ENCODE data around the gene KPNA6. TPM values are rescaled to one million over a fixed set of nuclear protein-coding genes. Genes with fewer than 3 reads are reported as not detected.

KPNA6 gene
- polyA plus RNA-seq, 1 of the 3 experiments (the other 2 are of a cell fraction) = 13.1 TPM

- TF ChIP-seq, protein P1, sequence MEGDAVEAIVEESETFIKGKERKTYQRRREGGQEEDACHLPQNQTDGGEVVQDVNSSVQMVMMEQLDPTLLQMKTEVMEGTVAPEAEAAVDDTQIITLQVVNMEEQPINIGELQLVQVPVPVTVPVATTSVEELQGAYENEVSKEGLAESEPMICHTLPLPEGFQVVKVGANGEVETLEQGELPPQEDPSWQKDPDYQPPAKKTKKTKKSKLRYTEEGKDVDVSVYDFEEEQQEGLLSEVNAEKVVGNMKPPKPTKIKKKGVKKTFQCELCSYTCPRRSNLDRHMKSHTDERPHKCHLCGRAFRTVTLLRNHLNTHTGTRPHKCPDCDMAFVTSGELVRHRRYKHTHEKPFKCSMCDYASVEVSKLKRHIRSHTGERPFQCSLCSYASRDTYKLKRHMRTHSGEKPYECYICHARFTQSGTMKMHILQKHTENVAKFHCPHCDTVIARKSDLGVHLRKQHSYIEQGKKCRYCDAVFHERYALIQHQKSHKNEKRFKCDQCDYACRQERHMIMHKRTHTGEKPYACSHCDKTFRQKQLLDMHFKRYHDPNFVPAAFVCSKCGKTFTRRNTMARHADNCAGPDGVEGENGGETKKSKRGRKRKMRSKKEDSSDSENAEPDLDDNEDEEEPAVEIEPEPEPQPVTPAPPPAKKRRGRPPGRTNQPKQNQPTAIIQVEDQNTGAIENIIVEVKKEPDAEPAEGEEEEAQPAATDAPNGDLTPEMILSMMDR (IDR thresholded peaks at IDR 0.05) = no peak
- TF ChIP-seq, protein P2, sequence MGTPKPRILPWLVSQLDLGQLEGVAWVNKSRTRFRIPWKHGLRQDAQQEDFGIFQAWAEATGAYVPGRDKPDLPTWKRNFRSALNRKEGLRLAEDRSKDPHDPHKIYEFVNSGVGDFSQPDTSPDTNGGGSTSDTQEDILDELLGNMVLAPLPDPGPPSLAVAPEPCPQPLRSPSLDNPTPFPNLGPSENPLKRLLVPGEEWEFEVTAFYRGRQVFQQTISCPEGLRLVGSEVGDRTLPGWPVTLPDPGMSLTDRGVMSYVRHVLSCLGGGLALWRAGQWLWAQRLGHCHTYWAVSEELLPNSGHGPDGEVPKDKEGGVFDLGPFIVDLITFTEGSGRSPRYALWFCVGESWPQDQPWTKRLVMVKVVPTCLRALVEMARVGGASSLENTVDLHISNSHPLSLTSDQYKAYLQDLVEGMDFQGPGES (IDR thresholded peaks at IDR 0.05; ENCODE audit: low read depth, low read length) = no peak
- TF ChIP-seq GATA2 (CRISPR knock-in tag; IDR thresholded peaks at IDR 0.05) (no peak), MAX (IDR thresholded peaks at IDR 0.05; ENCODE audit: low read depth) (no peak), CHD2 (IDR thresholded peaks at IDR 0.05; ENCODE audit: low read length, partially characterized antibody) (no peak), RXRA (IDR thresholded peaks at IDR 0.05; ENCODE audit: borderline replicate concordance, low read depth) (no peak), MXI1 (IDR thresholded peaks at IDR 0.05; ENCODE audit: low read depth, low read length) (no peak), TCF12 (IDR thresholded peaks at IDR 0.05) (no peak), NFIC (IDR thresholded peaks at IDR 0.05; ENCODE audit: borderline replicate concordance) (no peak), RCOR1 (IDR thresholded peaks at IDR 0.05; ENCODE audit: low read length) (no peak), GABPA (IDR thresholded peaks at IDR 0.05; ENCODE audit: low read depth) (no peak), EP300 (IDR thresholded peaks at IDR 0.05; ENCODE audit: borderline replicate concordance in 1 of 2, low read depth in 1 of 2, low read length in 1 of 2) (no peak), ELF1 (IDR thresholded peaks at IDR 0.05) (no peak), FOXJ3 (CRISPR knock-in tag; IDR thresholded peaks at IDR 0.05) (no peak), NRF1 (IDR thresholded peaks at IDR 0.05; ENCODE audit: low read depth, low read length) (no peak), SMC3 (IDR thresholded peaks at IDR 0.05; ENCODE audit: low read depth, low read length) (no peak), MEF2A (IDR thresholded peaks at IDR 0.05; ENCODE audit: borderline replicate concordance, low read depth) (no peak), YY1 (IDR thresholded peaks at IDR 0.05; ENCODE audit: low read depth) (no peak), PBX3 (IDR thresholded peaks at IDR 0.05) (no peak)
- TF ChIP-seq, protein P3, sequence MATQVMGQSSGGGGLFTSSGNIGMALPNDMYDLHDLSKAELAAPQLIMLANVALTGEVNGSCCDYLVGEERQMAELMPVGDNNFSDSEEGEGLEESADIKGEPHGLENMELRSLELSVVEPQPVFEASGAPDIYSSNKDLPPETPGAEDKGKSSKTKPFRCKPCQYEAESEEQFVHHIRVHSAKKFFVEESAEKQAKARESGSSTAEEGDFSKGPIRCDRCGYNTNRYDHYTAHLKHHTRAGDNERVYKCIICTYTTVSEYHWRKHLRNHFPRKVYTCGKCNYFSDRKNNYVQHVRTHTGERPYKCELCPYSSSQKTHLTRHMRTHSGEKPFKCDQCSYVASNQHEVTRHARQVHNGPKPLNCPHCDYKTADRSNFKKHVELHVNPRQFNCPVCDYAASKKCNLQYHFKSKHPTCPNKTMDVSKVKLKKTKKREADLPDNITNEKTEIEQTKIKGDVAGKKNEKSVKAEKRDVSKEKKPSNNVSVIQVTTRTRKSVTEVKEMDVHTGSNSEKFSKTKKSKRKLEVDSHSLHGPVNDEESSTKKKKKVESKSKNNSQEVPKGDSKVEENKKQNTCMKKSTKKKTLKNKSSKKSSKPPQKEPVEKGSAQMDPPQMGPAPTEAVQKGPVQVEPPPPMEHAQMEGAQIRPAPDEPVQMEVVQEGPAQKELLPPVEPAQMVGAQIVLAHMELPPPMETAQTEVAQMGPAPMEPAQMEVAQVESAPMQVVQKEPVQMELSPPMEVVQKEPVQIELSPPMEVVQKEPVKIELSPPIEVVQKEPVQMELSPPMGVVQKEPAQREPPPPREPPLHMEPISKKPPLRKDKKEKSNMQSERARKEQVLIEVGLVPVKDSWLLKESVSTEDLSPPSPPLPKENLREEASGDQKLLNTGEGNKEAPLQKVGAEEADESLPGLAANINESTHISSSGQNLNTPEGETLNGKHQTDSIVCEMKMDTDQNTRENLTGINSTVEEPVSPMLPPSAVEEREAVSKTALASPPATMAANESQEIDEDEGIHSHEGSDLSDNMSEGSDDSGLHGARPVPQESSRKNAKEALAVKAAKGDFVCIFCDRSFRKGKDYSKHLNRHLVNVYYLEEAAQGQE (IDR thresholded peaks at IDR 0.05; ENCODE audit: low read depth, low read length) = no peak
- DNase-seq = no peak
- Histone ChIP-seq H2AFZ (ENCODE audit: low read depth) (no peak overlapping the region), H3K27me3 (ENCODE audit: insufficient read depth) (no peaks in the 10 kb centered on the region), H3K9me2 (no peaks in the 10 kb centered on the region), H3K4me3 (ENCODE audit: low read depth in 2 of 2, low read length in 1 of 2) (no peak overlapping the region), H3K4me2 (no peak overlapping the region), H3K27ac (ENCODE audit: low read depth in 2 of 2, low read length in 1 of 2) (no peak overlapping the region; a peak in 1 of 4 replicates), H3K9ac (no peak overlapping the region), H4K20me1 (ENCODE audit: insufficient read depth) (peaks cover 35% of the 10 kb centered on the region), H3K4me1 (ENCODE audit: control insufficient read depth in 1 of 2, insufficient read depth in 2 of 2, low read depth in 1 of 2, low read length in 1 of 2) (peaks cover 18 to 20% of the 10 kb centered on the region in 2 experiments; a peak in 3 of 4 replicates), H3F3A (replicated peaks; ENCODE audit: insufficient read depth) (peaks cover 3% of the 10 kb centered on the region), H3K36me3 (replicated peaks in 1 of 2; ENCODE audit: control insufficient read depth in 1 of 2, insufficient read depth in 2 of 2, low read length in 1 of 2) (peaks cover 47 to 68% of the 10 kb centered on the region in 2 experiments), H3K79me2 (ENCODE audit: insufficient read depth) (peaks cover 85% of the 10 kb centered on the region), H3K9me3 (no peaks in the 10 kb centered on the region)
- CTCF ChIA-PET = no interaction called here
- POLR2A ChIA-PET = no interaction called here
These were observed 76.8 kb downstream of the KPNA6 start for GRCh38 chr1:32184650-32185049.
